Stimulated activated CD8-positive, alpha-beta memory T cell treated with anti-CD3 and anti-CD28 coated beads, Interleukin-12 subunit alpha, Interleukin-12 subunit beta, amount 100 ng/mL, for 24 hours (primary cell): ENCODE measurements around the gene ALX1.
"Not testable (repeated sequence)": the region's sequence is repeated elsewhere in the genome, so short reads cannot be mapped to it uniquely, and the experiment has no call there.

Experiments used
- DNase-seq: peaks from one replicate; pipeline ENCODE4 v3.0.0-alpha.2; 2020; ENCODE audit errors: extremely low read depth

ALX1 gene

DNA sequence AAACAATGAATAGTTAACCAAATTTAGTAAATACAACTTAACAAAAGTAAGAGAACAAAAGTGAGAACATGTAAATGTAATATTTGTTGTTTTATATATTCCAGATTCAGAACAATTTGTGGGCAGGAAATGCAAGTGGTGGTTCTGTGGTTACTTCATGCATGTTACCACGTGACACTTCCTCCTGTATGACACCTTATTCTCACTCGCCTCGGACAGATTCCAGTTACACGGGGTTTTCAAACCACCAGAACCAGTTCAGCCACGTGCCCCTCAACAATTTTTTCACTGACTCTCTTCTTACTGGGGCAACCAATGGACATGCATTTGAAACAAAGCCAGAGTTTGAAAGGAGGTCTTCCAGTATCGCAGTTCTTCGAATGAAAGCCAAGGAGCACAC is 21.0 kb downstream of the ALX1 start:
- no peak for DNase-seq

DNA sequence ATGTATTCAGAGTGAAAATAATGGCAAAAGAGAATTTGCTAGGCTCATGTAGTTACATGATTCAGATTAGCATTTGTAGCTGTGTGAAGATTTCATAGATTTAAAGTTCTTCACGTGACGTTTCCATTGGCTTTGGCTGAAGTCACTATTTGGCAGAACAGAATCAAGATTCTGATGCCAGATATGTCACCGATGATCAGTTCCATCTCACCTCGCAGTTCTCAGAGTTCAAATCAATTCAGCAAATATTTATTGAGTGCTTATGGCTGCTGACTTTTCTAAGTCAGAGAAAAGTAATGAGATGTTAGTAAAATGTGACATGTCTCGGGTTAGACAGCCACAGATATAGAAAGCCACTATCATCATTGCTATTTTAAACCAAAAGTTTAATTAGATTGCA is 28.4 kb downstream of the ALX1 start:
- DNase-seq, result no peak

DNA sequence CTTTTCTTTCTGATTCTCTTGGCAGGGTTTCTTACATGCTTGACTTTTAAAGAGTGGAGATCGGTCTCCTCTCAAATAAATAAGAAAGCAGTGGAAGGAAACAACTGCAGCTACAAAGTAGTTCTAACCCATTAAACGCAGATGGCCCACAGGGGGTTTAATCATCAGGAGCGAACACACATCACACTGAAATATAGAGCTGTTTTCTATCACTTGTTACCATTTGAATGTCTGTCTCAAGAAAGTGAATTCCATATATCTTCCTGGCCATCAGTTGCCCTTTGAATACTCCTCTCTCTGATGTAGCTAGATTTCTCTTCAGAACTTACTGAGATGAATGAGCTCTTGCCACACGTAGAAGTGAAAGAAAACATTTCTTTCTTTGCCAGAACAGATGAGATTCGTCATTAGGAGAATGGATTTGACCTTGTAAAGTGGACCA is 29.1 kb downstream of the ALX1 start:
- no peak for DNase-seq

GRCh38 chr12:85310025-85310424 is 30.0 kb downstream of the ALX1 start:
- DNase-seq, result no peak

DNA sequence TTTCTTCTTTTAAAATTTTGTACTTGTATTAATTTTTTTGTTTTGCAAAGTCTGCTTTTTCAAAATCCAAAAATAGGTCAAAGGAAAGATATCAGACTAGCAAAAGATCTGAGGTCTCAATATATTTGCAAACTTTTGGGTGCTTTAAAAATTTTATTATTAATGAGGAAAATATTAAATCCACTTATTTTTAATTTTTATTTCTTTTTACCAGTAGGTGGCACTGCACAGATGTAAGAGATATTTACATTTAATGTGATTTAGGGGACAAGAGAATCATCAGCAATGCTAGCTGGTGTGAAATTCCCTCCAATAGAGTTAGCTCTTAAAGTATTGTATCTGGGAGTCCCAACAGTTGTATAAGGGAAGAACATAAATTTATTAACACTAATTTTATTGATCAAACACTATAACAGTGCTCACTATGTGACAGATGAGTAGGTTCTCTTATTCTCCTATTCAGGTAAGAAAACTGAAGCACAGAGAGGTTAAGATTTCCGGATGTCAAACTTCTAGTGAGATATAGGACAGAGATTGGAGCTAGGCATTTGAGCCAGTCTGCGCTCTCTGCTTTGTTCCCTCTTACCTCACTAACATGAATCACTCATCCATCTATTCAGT is 30.5 kb downstream of the ALX1 start:
- DNase-seq, result no peak

DNA sequence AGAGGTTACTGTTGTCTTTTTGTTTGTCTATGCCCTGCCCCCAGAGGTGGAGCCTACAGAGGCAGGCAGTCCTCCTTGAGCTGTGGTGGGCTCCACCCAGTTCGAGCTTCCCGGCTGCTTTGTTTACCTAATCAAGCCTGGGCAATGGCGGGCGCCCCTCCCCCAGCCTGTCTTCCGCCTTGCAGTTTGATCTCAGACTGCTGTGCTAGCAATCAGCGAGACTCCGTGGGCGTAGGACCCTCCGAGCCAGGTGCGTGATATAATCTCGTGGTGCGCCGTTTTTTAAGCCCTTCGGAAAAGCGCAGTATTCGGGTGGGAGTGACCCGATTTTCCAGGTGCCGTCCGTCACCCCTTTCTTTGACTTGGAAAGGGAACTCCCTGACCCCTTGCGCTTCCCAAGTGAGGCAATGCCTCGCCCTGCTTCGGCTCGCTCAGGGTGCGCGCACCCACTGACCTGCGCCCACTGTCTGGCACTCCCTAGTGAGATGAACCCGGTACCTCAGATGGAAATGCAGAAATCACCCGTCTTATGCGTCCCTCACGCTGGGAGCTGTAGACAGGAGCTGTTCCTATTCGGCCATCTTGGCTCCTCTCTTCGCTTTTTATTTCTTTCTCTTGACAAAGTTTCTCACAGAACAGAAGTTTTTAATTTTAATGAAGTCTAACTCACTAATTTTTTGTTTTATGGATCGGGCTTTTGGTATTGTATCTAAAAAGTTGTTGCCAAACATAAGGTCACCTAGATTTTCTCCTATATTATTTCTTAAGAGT is 38.0 kb downstream of the ALX1 start:
- DNase-seq, result not testable (repeated sequence)

DNA sequence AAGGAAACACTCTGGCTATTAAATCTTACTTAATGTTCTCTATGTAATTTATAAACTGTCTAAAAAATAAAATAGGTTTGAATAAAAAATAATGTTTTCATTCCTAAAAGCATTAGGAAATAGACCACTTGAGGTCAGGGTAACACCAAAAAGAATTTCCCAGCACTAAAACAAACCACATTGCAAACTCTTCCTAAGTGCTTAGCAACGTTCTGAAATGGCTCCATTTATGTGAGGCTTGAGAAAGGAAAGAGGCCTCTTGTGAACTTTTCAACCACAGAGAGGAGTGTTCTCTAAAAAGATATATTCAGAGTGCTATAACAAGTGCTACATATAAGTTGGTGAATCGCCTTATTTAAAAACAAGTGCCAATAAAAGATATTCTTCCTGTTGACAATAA is 42.7 kb downstream of the ALX1 start:
- DNase-seq, result no peak

DNA sequence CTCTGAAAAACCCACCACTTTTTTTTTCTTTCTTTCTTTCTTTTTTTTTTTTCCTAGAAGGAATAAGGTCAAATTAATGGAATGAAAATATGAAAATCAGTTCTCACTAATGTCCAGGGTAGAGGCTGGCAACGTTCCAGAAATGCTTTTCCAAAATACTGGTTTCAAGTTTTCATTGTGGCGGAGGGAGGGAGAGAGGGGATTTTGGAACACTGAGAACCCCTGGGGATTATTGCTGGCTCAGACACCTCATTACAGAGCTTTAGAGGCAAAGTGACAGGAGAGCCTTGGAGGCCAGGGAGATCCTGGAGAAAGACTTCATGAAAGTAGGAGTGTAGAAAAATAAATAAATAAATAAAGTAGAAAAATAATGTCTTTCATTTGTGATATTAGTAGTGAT is 45.4 kb downstream of the ALX1 start:
- no peak for DNase-seq

- no peak for DNase-seq
Observed at GRCh38 chr12:85329913-85330312, 49.9 kb downstream of the ALX1 start.

GRCh38 chr12:85348779-85349178 is 68.8 kb downstream of the ALX1 start:
- DNase-seq, result no peak

- no peak for DNase-seq
Observed at GRCh38 chr12:85350356-85350755, 70.3 kb downstream of the ALX1 start.
